ENCODE results near the gene HBEGF.
A peak's percentile ranks its signal among the peaks of the same experiment; 100 is the strongest.

The HBEGF gene

GRCh38 chr5:140356853-140357725 lies 10.7 kb upstream of the HBEGF start:
- no peak overlapping the region for H4K8ac ChIP-seq (ENCODE audit: low read depth, low read length)
- no peak overlapping the region for H2BK12ac ChIP-seq (ENCODE audit: low read length)
- no peak overlapping the region for H2BK5ac ChIP-seq (ENCODE audit: low read depth, low read length, poor library complexity)
- H3K9me3 ChIP-seq (ENCODE audit: insufficient read depth, low read depth, low read length): no peaks in the 10 kb centered on the region
- H3K4me3 ChIP-seq (ENCODE audit: low read depth, low read length): no peak overlapping the region
- no peaks in the 10 kb centered on the region for H3K27me3 ChIP-seq (ENCODE audit: insufficient read depth, low read length)
- no CpG with 5 or more reads among the region's 10 CpGs for WGBS (ENCODE audit: extremely low coverage, insufficient coverage, insufficient read length)
- H3K18ac ChIP-seq (ENCODE audit: low read length): no peak overlapping the region
- peaks cover 0 to 2% of the 10 kb centered on the region in 2 experiments for H3K4me1 ChIP-seq (ENCODE audit: control insufficient read depth in 1 of 2, insufficient read depth in 2 of 2, low read length in 2 of 2)
- no peaks in the 10 kb centered on the region for H3K36me3 ChIP-seq (ENCODE audit: control insufficient read depth in 1 of 2, insufficient read depth in 2 of 2, low read length in 2 of 2)
- H3K79me2 ChIP-seq (ENCODE audit: control insufficient read depth, insufficient read depth, low read length, poor library complexity): no peaks in the 10 kb centered on the region
- H2BK120ac ChIP-seq (ENCODE audit: insufficient read depth, low read length, poor library complexity): no peak overlapping the region
- no peak overlapping the region for H2AFZ ChIP-seq (ENCODE audit: insufficient read depth, low read length, poor library complexity)
- H3K23ac ChIP-seq (ENCODE audit: low read length): no peak overlapping the region
- H4K12ac ChIP-seq (ENCODE audit: low read depth, low read length): no peak overlapping the region
- no peak for DNase-seq
- H3K14ac ChIP-seq (ENCODE audit: low read length): no peak overlapping the region
- no peak overlapping the region for H3K4me2 ChIP-seq (ENCODE audit: low read length)
- no peak overlapping the region for H4K91ac ChIP-seq (ENCODE audit: low read depth, low read length)
- no peaks in the 10 kb centered on the region for H3K79me1 ChIP-seq (ENCODE audit: low read length)
- H2AK5ac ChIP-seq (ENCODE audit: low read length): no peak overlapping the region
- no peak overlapping the region for H3K9ac ChIP-seq (ENCODE audit: low read length)
- H3K4ac ChIP-seq (ENCODE audit: low read depth, low read length): no peak overlapping the region
- no peak overlapping the region for H3K27ac ChIP-seq (ENCODE audit: low read depth, low read length)

- H3K27ac ChIP-seq (ENCODE audit: low read depth, low read length): no peak overlapping the region
- H3K4me3 ChIP-seq (ENCODE audit: low read depth, low read length): no peak overlapping the region
- no peaks in the 10 kb centered on the region for H3K79me2 ChIP-seq (ENCODE audit: control insufficient read depth, insufficient read depth, low read length, poor library complexity)
- no CpG with 5 or more reads among the region's 7 CpGs for WGBS (ENCODE audit: extremely low coverage, insufficient coverage, insufficient read length)
- H3K14ac ChIP-seq (ENCODE audit: low read length): no peak overlapping the region
- no peak overlapping the region for H2AFZ ChIP-seq (ENCODE audit: insufficient read depth, low read length, poor library complexity)
- no peak overlapping the region for H3K9ac ChIP-seq (ENCODE audit: low read length)
- no peak overlapping the region for H2BK120ac ChIP-seq (ENCODE audit: insufficient read depth, low read length, poor library complexity)
- H3K4me1 ChIP-seq (ENCODE audit: control insufficient read depth in 1 of 2, insufficient read depth in 2 of 2, low read length in 2 of 2): peaks cover 0 to 2% of the 10 kb centered on the region in 2 experiments
- no peak overlapping the region for H2BK5ac ChIP-seq (ENCODE audit: low read depth, low read length, poor library complexity)
- H3K4me2 ChIP-seq (ENCODE audit: low read length): no peak overlapping the region
- no peaks in the 10 kb centered on the region for H3K36me3 ChIP-seq (ENCODE audit: control insufficient read depth in 1 of 2, insufficient read depth in 2 of 2, low read length in 2 of 2)
- no peak overlapping the region for H4K8ac ChIP-seq (ENCODE audit: low read depth, low read length)
- DNase-seq: no peak
- H3K4ac ChIP-seq (ENCODE audit: low read depth, low read length): no peak overlapping the region
- H3K27me3 ChIP-seq (ENCODE audit: insufficient read depth, low read length): no peaks in the 10 kb centered on the region
- H3K79me1 ChIP-seq (ENCODE audit: low read length): no peaks in the 10 kb centered on the region
- no peaks in the 10 kb centered on the region for H3K9me3 ChIP-seq (ENCODE audit: insufficient read depth, low read depth, low read length)
- H3K23ac ChIP-seq (ENCODE audit: low read length): no peak overlapping the region
- H2BK12ac ChIP-seq (ENCODE audit: low read length): no peak overlapping the region
- H4K91ac ChIP-seq (ENCODE audit: low read depth, low read length): no peak overlapping the region
- H4K12ac ChIP-seq (ENCODE audit: low read depth, low read length): no peak overlapping the region
- no peak overlapping the region for H3K18ac ChIP-seq (ENCODE audit: low read length)
- no peak overlapping the region for H2AK5ac ChIP-seq (ENCODE audit: low read length)
Observed at GRCh38 chr5:140355546-140355945, 9.1 kb upstream of the HBEGF start.

DNA sequence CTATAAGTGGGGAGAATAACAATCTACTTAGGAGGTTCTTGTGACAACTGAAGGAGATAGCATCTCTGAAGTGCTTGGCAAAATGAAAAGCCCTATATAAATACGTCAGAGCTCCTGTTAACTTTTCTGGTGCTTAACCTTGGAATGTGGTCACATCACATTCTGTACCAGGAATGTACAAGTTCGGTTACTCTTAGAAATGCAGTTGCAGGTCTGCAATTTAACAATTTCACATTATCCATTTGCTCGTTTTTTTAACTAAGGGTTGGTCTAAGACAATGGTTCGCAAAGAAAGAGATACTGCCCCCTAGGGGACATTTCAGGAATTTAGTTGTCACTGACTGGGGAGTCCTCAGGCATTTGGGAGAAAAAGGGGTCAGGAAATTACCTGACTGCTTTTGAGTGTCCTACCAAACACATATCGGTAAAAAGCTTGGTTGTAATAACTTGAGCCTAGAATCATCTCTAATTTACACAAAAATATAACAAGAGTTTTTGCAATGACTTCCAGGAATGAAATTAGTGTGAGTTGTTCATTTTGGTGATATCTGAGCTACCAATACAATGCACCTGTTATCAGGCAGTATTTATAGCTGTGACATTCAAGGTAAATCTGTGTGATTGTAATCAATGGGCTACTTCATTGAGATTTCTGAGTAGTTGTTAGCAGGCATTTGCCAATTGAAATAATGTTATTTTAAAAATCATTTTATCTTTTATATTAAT lies 5.4 kb upstream of the HBEGF start:
- Histone ChIP-seq H3K4me3 (ENCODE audit: low read depth, low read length) (no peak overlapping the region), H3K18ac (ENCODE audit: low read length) (no peak overlapping the region), H3K79me2 (ENCODE audit: control insufficient read depth, insufficient read depth, low read length, poor library complexity) (no peaks in the 10 kb centered on the region), H2BK5ac (ENCODE audit: low read depth, low read length, poor library complexity) (no peak overlapping the region), H2AK5ac (ENCODE audit: low read length) (no peak overlapping the region), H3K27me3 (ENCODE audit: insufficient read depth, low read length) (no peaks in the 10 kb centered on the region), H3K79me1 (ENCODE audit: low read length) (no peaks in the 10 kb centered on the region), H2BK12ac (ENCODE audit: low read length) (no peak overlapping the region), H3K9ac (ENCODE audit: low read length) (no peak overlapping the region), H4K8ac (ENCODE audit: low read depth, low read length) (no peak overlapping the region), H3K36me3 (ENCODE audit: control insufficient read depth in 1 of 2, insufficient read depth in 2 of 2, low read length in 2 of 2) (no peaks in the 10 kb centered on the region), H3K4me2 (ENCODE audit: low read length) (no peak overlapping the region), H3K9me3 (ENCODE audit: insufficient read depth, low read depth, low read length) (no peaks in the 10 kb centered on the region), H3K14ac (ENCODE audit: low read length) (no peak overlapping the region), H3K23ac (ENCODE audit: low read length) (no peak overlapping the region), H4K91ac (ENCODE audit: low read depth, low read length) (no peak overlapping the region), H3K4me1 (ENCODE audit: control insufficient read depth in 1 of 2, insufficient read depth in 2 of 2, low read length in 2 of 2) (peaks cover 0 to under 1% of the 10 kb centered on the region in 2 experiments), H3K27ac (ENCODE audit: low read depth, low read length) (no peak overlapping the region), H3K4ac (ENCODE audit: low read depth, low read length) (no peak overlapping the region), H2AFZ (ENCODE audit: insufficient read depth, low read length, poor library complexity) (no peak overlapping the region), H4K12ac (ENCODE audit: low read depth, low read length) (no peak overlapping the region), H2BK120ac (ENCODE audit: insufficient read depth, low read length, poor library complexity) (no peak overlapping the region)
- DNase-seq: peak; percentile 46 to 95
- no CpG with 5 or more reads among the region's 5 CpGs for WGBS (ENCODE audit: extremely low coverage, insufficient coverage, insufficient read length)

DNA sequence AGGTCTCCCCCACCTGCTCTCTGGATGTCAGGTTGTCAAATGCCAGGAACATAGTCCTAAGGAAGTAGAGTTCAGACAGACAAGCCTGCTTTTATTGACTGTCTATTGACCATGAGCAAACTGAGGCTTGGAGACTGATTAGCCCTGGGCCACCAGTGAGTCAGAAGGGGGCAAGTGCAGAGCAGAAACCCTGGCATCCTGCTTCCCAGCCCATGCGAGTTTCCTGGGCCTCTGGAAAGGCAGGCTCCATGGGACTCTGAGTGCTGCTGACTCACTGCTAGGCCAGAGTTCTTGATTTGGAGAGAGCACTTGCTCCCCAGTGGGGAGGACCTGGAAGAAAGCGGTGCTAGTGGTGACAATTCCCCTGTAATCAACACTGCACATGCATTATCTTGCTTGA lies 2.8 kb upstream of the HBEGF start:
- no CpG with 5 or more reads among the region's 2 CpGs for WGBS (ENCODE audit: extremely low coverage, insufficient coverage, insufficient read length)
- Histone ChIP-seq H3K4me2 (ENCODE audit: low read length) (no peak overlapping the region), H2BK5ac (ENCODE audit: low read depth, low read length, poor library complexity) (no peak overlapping the region), H3K23ac (ENCODE audit: low read length) (no peak overlapping the region), H3K79me1 (ENCODE audit: low read length) (peaks cover 5% of the 10 kb centered on the region), H2AK5ac (ENCODE audit: low read length) (no peak overlapping the region), H2AFZ (ENCODE audit: insufficient read depth, low read length, poor library complexity) (no peak overlapping the region), H3K4ac (ENCODE audit: low read depth, low read length) (no peak overlapping the region), H3K18ac (ENCODE audit: low read length) (no peak overlapping the region), H3K27ac (ENCODE audit: low read depth, low read length) (no peak overlapping the region), H3K14ac (ENCODE audit: low read length) (no peak overlapping the region), H3K4me1 (ENCODE audit: control insufficient read depth in 1 of 2, insufficient read depth in 2 of 2, low read length in 2 of 2) (peaks cover 6 to 16% of the 10 kb centered on the region in 2 experiments), H3K79me2 (ENCODE audit: control insufficient read depth, insufficient read depth, low read length, poor library complexity) (peaks cover 6% of the 10 kb centered on the region), H4K12ac (ENCODE audit: low read depth, low read length) (no peak overlapping the region), H2BK12ac (ENCODE audit: low read length) (no peak overlapping the region), H3K9me3 (ENCODE audit: insufficient read depth, low read depth, low read length) (no peaks in the 10 kb centered on the region), H3K9ac (ENCODE audit: low read length) (no peak overlapping the region), H3K36me3 (ENCODE audit: control insufficient read depth in 1 of 2, insufficient read depth in 2 of 2, low read length in 2 of 2) (no peaks in the 10 kb centered on the region), H2BK120ac (ENCODE audit: insufficient read depth, low read length, poor library complexity) (no peak overlapping the region), H3K27me3 (ENCODE audit: insufficient read depth, low read length) (no peaks in the 10 kb centered on the region), H3K4me3 (ENCODE audit: low read depth, low read length) (no peak overlapping the region), H4K8ac (ENCODE audit: low read depth, low read length) (no peak overlapping the region), H4K91ac (ENCODE audit: low read depth, low read length) (no peak overlapping the region)
- DNase-seq: no peak

All from trophoblast cell (in vitro differentiated cells and primary cell).